Keratinocyte (primary cell): ENCODE results near the gene HOXA6. TPM values are rescaled to one million over a fixed set of nuclear protein-coding genes. Genes with fewer than 3 reads are reported as not detected.

Experiments used
- DNase-seq: peaks from one replicate; pipeline ENCODE4 v3.0.0-alpha.2; 2011; ENCODE audit warnings: low read depth, missing footprints, low spot score
- FAIRE-seq: peaks from 2 replicates; lab custom pipeline; 2011; peaks lifted over from hg19 to GRCh38; lab: Jason Lieb, UNC
- H2AFZ ChIP-seq: 2 replicates; pipeline ENCODE4 v1.6.0; 2012; ENCODE audit warnings: low read length, control low read depth, inconsistent platforms; ENCODE audit not compliant: control insufficient read depth
- H3K27ac ChIP-seq: 2 replicates; pipeline ENCODE4 v1.5.1; 2011; ENCODE audit warnings: low read length; ENCODE audit not compliant: control insufficient read depth, insufficient read depth
- H3K27me3 ChIP-seq: 3 replicates; pipeline ENCODE4 v1.6.0; 2011; ENCODE audit warnings: low read length; ENCODE audit not compliant: control insufficient read depth, insufficient read depth; ENCODE audit errors: extremely low read depth
- H3K36me3 ChIP-seq, 2 experiments: 2 replicates in 1 of 2; 3 replicates in 1 of 2; pipeline ENCODE4 v1.5.1; 2011; ENCODE audit warnings: low read length in 2 of 2, mild to moderate bottlenecking in 1 of 2; ENCODE audit not compliant: control insufficient read depth in 2 of 2, insufficient read depth in 2 of 2; ENCODE audit errors: extremely low read depth in 1 of 2
- H3K4me1 ChIP-seq: 3 replicates; pipeline ENCODE4 v1.5.1; 2011; ENCODE audit warnings: low read length; ENCODE audit not compliant: control insufficient read depth, insufficient read depth; ENCODE audit errors: extremely low read depth
- H3K4me2 ChIP-seq: 3 replicates; pipeline ENCODE4 v1.6.0; 2011; ENCODE audit warnings: low read depth, low read length; ENCODE audit not compliant: control insufficient read depth, insufficient read depth; ENCODE audit errors: extremely low read depth
- H3K4me3 ChIP-seq, 3 experiments: fragments of 200-600 bp in 1 of 3; sonication (generic) in 1 of 3; 2 replicates in 2 of 3; 3 replicates in 1 of 3; pipeline ENCODE4 v1.5.1; 2011 to 2016; ENCODE audit warnings: low read length in 3 of 3, mild to moderate bottlenecking in 3 of 3, control low read depth in 2 of 3, inconsistent platforms in 1 of 3, low read depth in 1 of 3, mixed read lengths in 1 of 3, mixed run types in 1 of 3, moderate library complexity in 1 of 3; ENCODE audit not compliant: control insufficient read depth in 2 of 3, insufficient read depth in 2 of 3; ENCODE audit errors: extremely low read depth in 1 of 3
- H3K79me2 ChIP-seq: 2 replicates; pipeline ENCODE4 v1.6.0; 2012; ENCODE audit warnings: low read length; ENCODE audit not compliant: control insufficient read depth, insufficient read depth
- H3K9ac ChIP-seq: 3 replicates; pipeline ENCODE4 v1.6.0; 2011; ENCODE audit warnings: low read length; ENCODE audit not compliant: control insufficient read depth, insufficient read depth; ENCODE audit errors: extremely low read depth
- H3K9me1 ChIP-seq: 3 replicates; pipeline ENCODE4 v1.6.0; 2011; ENCODE audit warnings: low read length; ENCODE audit not compliant: control insufficient read depth, insufficient read depth; ENCODE audit errors: extremely low read depth
- H3K9me3 ChIP-seq: 2 replicates; pipeline ENCODE4 v1.5.1; 2012; ENCODE audit warnings: low read depth, low read length; ENCODE audit not compliant: control insufficient read depth
- H4K20me1 ChIP-seq: 3 replicates; pipeline ENCODE4 v1.6.0; 2011; ENCODE audit warnings: low read length; ENCODE audit not compliant: control insufficient read depth, insufficient read depth; ENCODE audit errors: extremely low read depth
- EZH2 ChIP-seq: IDR thresholded peaks from one replicate; pipeline ENCODE4 v1.6.1; 2012; ENCODE audit warnings: inconsistent platforms, mild to moderate bottlenecking, low read length, moderate library complexity
- dilution Hi-C: fragments of 300-500 bp; cut with MboI; formaldehyde crosslinking; loops from one replicate; pipeline ENCODE4 v1.7.0; 2020; ENCODE audit warnings: low sequenced_read_pairs; ENCODE audit not compliant: extremely low pct_ligation_motif_present
- polyA plus RNA-seq, 5 experiments: library from polyadenylated mRNA; depleted of rRNA in 3 of 5; stranded (reverse) in 3 of 5; stranded (forward) in 1 of 5; unstranded in 1 of 5; fragments of >200 nt; gene quantifications; 1 replicate in 1 of 5; 2 replicates in 3 of 5; 3 replicates in 1 of 5; pipeline versions ENCODE4 v1.2.1 to v1.2.3, GENCODE V29; 2011 to 2012; ENCODE audit warnings: missing spikeins in 2 of 5, low read depth in 1 of 5, low replicate concordance in 1 of 5
- TF ChIP-seq, protein P1 (sequence below), 3 experiments: IDR thresholded peaks in 1 of 3; conservative IDR thresholded peaks in 1 of 3; optimal IDR thresholded peaks in 1 of 3; 2 replicates in 2 of 3; 3 replicates in 1 of 3; pipeline versions ENCODE3 to v1.5.1; 2011; ENCODE audit warnings: low read length in 3 of 3, mild to moderate bottlenecking in 3 of 3, moderate library complexity in 2 of 3, control low read depth in 1 of 3, inconsistent platforms in 1 of 3; ENCODE audit not compliant: insufficient read depth in 2 of 3; ENCODE audit errors: extremely low read depth in 1 of 3

The HOXA6 gene
- polyA plus RNA-seq, 1 donor (not counting 4 experiments of a cell fraction or from before 2014, with no cell fraction given), result 0.54 TPM

DNA sequence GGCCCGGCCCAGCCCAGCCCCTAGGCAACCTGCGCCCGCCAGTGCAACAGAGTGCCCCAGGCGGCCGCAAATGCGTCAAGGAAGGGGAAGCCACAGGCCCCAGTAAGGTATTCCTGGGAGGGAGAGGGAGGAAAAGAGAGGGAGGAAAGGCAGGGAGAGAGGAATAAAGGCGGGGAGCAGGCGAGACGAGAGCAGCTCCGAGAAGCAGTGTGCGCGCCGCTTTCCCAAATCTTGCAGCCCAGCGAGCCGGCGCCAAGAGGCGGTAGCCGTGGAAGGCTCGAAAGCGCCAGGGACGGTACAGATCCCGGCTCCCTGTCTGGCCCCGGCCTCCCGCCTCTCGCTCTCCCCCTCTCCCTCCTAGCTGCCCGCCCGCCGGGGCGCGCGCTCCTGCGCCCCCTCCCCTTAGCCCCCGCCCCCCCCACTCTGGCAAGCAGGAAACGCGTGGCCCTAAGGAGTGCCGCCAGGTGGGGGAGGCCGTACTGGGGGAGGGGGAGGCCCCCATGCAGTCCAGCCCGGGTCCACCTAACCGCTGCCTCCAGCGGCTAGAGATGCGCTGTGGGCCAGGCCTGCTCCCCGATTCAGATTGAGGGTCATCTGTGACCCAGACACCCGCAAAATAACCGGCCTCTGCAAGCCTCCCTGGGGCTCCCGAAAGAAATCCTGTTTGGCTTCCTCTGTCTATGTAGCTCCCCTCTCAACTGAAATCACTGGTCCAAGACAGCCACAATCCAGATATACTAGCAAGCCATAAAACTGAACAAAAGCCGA, 22.3 kb upstream of the HOXA6 start:
- Histone ChIP-seq H3K4me2 (peak overlapping the region; percentile 98), H3K27ac (peak overlapping the region; percentile 87), H3K36me3 (peaks cover 0 to 4% of the 10 kb centered on the region in 2 experiments), H3K4me1 (peaks cover 32% of the 10 kb centered on the region), H3K27me3 (peaks cover 2% of the 10 kb centered on the region), H4K20me1 (no peaks in the 10 kb centered on the region), H3K9me3 (no peaks in the 10 kb centered on the region), H2AFZ (peak overlapping the region; percentile 53), H3K9ac (peak overlapping the region; percentile 83), H3K79me2 (peaks cover 77% of the 10 kb centered on the region), H3K4me3 (peak overlapping the region; percentile 78 to 94 (median 84)), H3K9me1 (no peaks in the 10 kb centered on the region)
- no peak for DNase-seq
- no peak for TF ChIP-seq EZH2
- TF ChIP-seq, protein P1, sequence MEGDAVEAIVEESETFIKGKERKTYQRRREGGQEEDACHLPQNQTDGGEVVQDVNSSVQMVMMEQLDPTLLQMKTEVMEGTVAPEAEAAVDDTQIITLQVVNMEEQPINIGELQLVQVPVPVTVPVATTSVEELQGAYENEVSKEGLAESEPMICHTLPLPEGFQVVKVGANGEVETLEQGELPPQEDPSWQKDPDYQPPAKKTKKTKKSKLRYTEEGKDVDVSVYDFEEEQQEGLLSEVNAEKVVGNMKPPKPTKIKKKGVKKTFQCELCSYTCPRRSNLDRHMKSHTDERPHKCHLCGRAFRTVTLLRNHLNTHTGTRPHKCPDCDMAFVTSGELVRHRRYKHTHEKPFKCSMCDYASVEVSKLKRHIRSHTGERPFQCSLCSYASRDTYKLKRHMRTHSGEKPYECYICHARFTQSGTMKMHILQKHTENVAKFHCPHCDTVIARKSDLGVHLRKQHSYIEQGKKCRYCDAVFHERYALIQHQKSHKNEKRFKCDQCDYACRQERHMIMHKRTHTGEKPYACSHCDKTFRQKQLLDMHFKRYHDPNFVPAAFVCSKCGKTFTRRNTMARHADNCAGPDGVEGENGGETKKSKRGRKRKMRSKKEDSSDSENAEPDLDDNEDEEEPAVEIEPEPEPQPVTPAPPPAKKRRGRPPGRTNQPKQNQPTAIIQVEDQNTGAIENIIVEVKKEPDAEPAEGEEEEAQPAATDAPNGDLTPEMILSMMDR (optimal IDR thresholded peaks at IDR 0.05 in 1 of 3, IDR thresholded peaks at IDR 0.05 in 1 of 3, conservative IDR thresholded peaks at IDR 0.05 in 1 of 3; ENCODE audit: extremely low read depth in 1 of 3, insufficient read depth in 2 of 3, low read length in 3 of 3), result no peak
- dilution Hi-C loops, result no loop called here
- no peak for FAIRE-seq

DNA sequence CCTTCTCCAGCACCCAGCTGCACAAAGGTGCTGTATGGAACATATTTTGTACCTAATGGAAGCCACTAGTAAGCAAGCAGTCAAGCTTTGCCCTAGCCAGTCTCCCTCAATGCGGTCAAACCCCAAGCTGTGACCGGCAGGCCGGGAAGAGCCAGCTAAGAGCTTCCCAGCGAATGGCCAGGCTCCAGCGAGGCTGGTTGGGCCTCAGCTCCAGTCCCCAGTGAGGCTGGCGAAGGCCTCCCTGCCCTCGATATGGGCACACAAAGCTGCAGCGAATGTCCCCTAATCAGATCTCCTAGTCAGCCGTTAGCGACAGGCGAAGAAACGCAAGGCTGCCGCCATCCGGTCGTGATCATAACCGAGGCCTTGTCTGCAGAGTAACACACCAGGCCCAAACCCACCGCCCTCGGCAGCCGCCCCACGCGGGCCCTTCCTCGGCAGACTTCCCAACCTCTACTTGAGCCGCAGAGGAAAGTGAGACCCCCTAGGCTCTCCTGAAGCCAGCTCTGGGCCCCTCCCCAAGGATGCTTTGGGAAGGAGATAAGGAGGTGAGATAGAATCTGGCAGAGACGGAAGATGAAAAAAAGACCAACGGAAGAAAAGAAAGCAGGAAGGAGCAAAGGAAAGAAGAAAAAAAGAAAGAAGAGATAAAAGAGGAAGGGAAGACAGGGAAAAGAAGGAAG, 20.8 kb upstream of the HOXA6 start:
- peak overlapping the region; percentile 6 for H2AFZ ChIP-seq
- peaks cover 32% of the 10 kb centered on the region for H3K4me1 ChIP-seq
- peak overlapping the region; percentile 83 for H3K9ac ChIP-seq
- no peaks in the 10 kb centered on the region for H3K9me3 ChIP-seq
- no peak for DNase-seq
- H3K27ac ChIP-seq, result peak overlapping the region; percentile 87
- H3K79me2 ChIP-seq, result peaks cover 90% of the 10 kb centered on the region
- no peaks in the 10 kb centered on the region for H3K9me1 ChIP-seq
- no peaks in the 10 kb centered on the region for H4K20me1 ChIP-seq
- dilution Hi-C loops, result no loop called here
- TF ChIP-seq, protein P1 (optimal IDR thresholded peaks at IDR 0.05 in 1 of 3, IDR thresholded peaks at IDR 0.05 in 1 of 3, conservative IDR thresholded peaks at IDR 0.05 in 1 of 3; ENCODE audit: extremely low read depth in 1 of 3, insufficient read depth in 2 of 3, low read length in 3 of 3), result no peak
- TF ChIP-seq EZH2, result no peak
- H3K36me3 ChIP-seq, result peaks cover 7 to 8% of the 10 kb centered on the region in 2 experiments
- FAIRE-seq, result no peak
- peak overlapping the region; percentile 98 for H3K4me2 ChIP-seq
- H3K4me3 ChIP-seq, result peak overlapping the region; percentile 78 to 94 (median 84)
- no peaks in the 10 kb centered on the region for H3K27me3 ChIP-seq
